Suprapubic skin (tissue), 3 donors: ENCODE measurements around the gene GRK7.

Experiments used
- CTCF ChIP-seq, 2 donors: fragments of 200-600 bp in 1 of 2; fragments of 450-650 bp in 1 of 2; sonication (generic) in 1 of 2; IDR thresholded peaks; one replicate each; pipeline ENCODE4 v1.5.1; 2016 to 2019; ENCODE audit warnings: antibody characterized with exemption in 2 of 2, mild to moderate bottlenecking in 1 of 2, moderate library complexity in 1 of 2
- POLR2AphosphoS5 ChIP-seq, 3 donors: sonication (generic); formaldehyde crosslinking; IDR thresholded peaks; one replicate each; pipeline ENCODE4 v1.6.1; 2017; ENCODE audit warnings: antibody characterized with exemption in 3 of 3

DNA sequence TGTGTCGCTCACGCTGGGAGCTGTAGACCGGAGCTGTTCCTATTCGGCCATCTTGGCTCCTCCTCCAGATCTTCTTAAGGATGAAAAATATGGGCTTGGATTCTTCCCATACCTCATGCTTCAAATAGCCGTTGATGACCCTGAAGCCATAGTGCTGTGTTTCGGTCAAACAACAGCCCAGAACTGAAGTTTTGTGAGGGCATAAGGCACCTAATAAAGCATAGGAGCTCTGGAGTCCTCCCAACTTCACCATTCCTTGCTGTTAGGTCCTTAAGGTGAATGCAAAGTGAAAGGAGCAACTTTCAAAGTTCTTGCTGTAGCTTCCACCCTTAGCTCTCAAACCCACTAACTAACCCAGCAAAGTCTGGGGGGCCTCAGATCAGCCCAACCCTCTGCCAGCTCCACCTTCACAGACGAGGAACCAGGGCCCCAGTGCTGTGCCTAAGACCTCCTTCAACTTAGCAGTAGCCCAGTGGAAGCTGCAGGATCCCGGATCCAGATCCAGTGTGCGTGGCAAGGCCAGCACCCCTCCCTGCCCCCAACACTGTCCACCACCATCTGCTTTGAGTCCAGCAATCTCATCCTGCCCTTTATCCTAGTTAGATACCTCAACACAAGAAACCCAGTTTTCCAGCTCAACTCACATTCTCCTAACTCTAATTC, at the start of gene GRK7:
- TF ChIP-seq CTCF (IDR thresholded peaks at IDR 0.05): no peak
- no peak for TF ChIP-seq POLR2AphosphoS5 (IDR thresholded peaks at IDR 0.05)
